K562 (cell line): ENCODE measurements around the gene UNC119B. TPM values are rescaled to one million over a fixed set of nuclear protein-coding genes. Genes with fewer than 3 reads are reported as not detected.

Experiments used
- ARID1B ChIP-seq: fragments of 450-650 bp; IDR thresholded peaks from 2 replicates; pipeline ENCODE4 v1.6.1; 2016; ENCODE audit warnings: antibody characterized with exemption, mild to moderate bottlenecking, inconsistent platforms
- ASH1L ChIP-seq: fragments of 450-650 bp; IDR thresholded peaks from 2 replicates; pipeline ENCODE4 v1.6.1; 2018; ENCODE audit warnings: borderline replicate concordance, mild to moderate bottlenecking, low read depth; ENCODE audit not compliant: partially characterized antibody
- BACH1 ChIP-seq: fragments of 200-800 bp; sonication (Bioruptor generic); IDR thresholded peaks from 2 replicates; pipeline ENCODE4 v1.6.1; 2016; ENCODE audit warnings: missing genetic modification characterization, missing compliant biosample characterization
- CBX8 ChIP-seq: fragments of 200-600 bp; sonication (generic); IDR thresholded peaks from 2 replicates; pipeline ENCODE4 v1.6.1; 2012; ENCODE audit warnings: borderline replicate concordance, mixed run types, low read depth, mild to moderate bottlenecking, moderate library complexity, mixed read lengths, low read length, control low read depth, inconsistent platforms; ENCODE audit not compliant: poor library complexity, severe bottlenecking; ENCODE audit errors: extremely low read depth
- DEAF1 ChIP-seq: fragments of 450-650 bp; formaldehyde crosslinking; IDR thresholded peaks from 2 replicates; pipeline ENCODE4 v1.4.0; 2020; ENCODE audit warnings: mild to moderate bottlenecking, moderate library complexity
- IFI16 ChIP-seq: fragments of 250-450 bp; sonication (Bioruptor Pico); IDR thresholded peaks from 2 replicates; pipeline ENCODE4 v2.1.2; 2022; ENCODE audit warnings: mild to moderate bottlenecking, inconsistent platforms
- KDM5B ChIP-seq: fragments of 200-600 bp; sonication (generic); IDR thresholded peaks from 2 replicates; pipeline ENCODE4 v1.6.1; 2012; ENCODE audit warnings: low read depth, mild to moderate bottlenecking, moderate library complexity, low read length, control low read depth, inconsistent platforms; ENCODE audit not compliant: insufficient replicate concordance
- LARP7 ChIP-seq: fragments of 450-650 bp; IDR thresholded peaks from 2 replicates; pipeline ENCODE4 v1.6.1; 2016
- NFYB ChIP-seq: IDR thresholded peaks from 2 replicates; pipeline ENCODE4 v1.6.1; 2011; ENCODE audit warnings: mild to moderate bottlenecking, moderate library complexity; ENCODE audit not compliant: insufficient read length; ENCODE audit errors: extremely low read depth
- PML ChIP-seq: IDR thresholded peaks from 2 replicates; pipeline ENCODE4 v1.6.1; 2012; ENCODE audit warnings: low read length, inconsistent platforms
- RHOXF2B ChIP-seq: fragments of 250-450 bp; sonication (Bioruptor Pico); conservative IDR thresholded peaks from 2 replicates; pipeline ENCODE4 v1.5.1; 2021
- SAFB ChIP-seq: fragments of 200-400 bp; formaldehyde crosslinking; IDR thresholded peaks from 2 replicates; pipeline ENCODE4 v1.6.1; 2017; ENCODE audit warnings: low read depth, low read length, borderline replicate concordance
- SFPQ ChIP-seq: fragments of 200-400 bp; formaldehyde crosslinking; IDR thresholded peaks from 2 replicates; pipeline ENCODE4 v1.6.1; 2017; ENCODE audit warnings: mild to moderate bottlenecking, low read depth, low read length, moderate library complexity
- TCF3 ChIP-seq: sonication (generic); formaldehyde crosslinking; IDR thresholded peaks from 2 replicates; pipeline ENCODE4 v1.4.0; 2020; ENCODE audit warnings: mild to moderate bottlenecking, missing genetic modification reagents
- TOE1 ChIP-seq, 2 experiments: fragments of 450-650 bp in 1 of 2; sonication (generic) in 1 of 2; formaldehyde crosslinking in 1 of 2; IDR thresholded peaks; 2 replicates each; pipeline versions ENCODE4 v1.7.1 to v1.8.0; 2016 to 2022; ENCODE audit warnings: borderline replicate concordance in 2 of 2, mild to moderate bottlenecking in 2 of 2, antibody characterized with exemption in 1 of 2, inconsistent platforms in 1 of 2, low read depth in 1 of 2, missing genetic modification reagents in 1 of 2, moderate library complexity in 1 of 2
- YBX1 ChIP-seq: fragments of 450-650 bp; IDR thresholded peaks from 2 replicates; pipeline ENCODE4 v1.7.1; 2016; ENCODE audit warnings: mild to moderate bottlenecking
- ZBTB34 ChIP-seq: fragments of 250-450 bp; sonication (Bioruptor Pico); IDR thresholded peaks from 2 replicates; pipeline ENCODE4 v1.8.0; 2021; ENCODE audit warnings: mild to moderate bottlenecking, moderate library complexity
- ZNF174 ChIP-seq: fragments of 250-450 bp; sonication (Bioruptor Pico); IDR thresholded peaks from 2 replicates; pipeline ENCODE4 v1.4.0; 2020; ENCODE audit warnings: mild to moderate bottlenecking
- ZNF280A ChIP-seq: fragments of 450-650 bp; IDR thresholded peaks from 2 replicates; pipeline ENCODE4 v1.6.1; 2018; ENCODE audit warnings: mild to moderate bottlenecking, low read depth; ENCODE audit not compliant: partially characterized antibody
- ZNF316 ChIP-seq: fragments of 450-650 bp; IDR thresholded peaks from 2 replicates; pipeline ENCODE4 v1.6.1; 2016
- ZNF507 ChIP-seq: conservative IDR thresholded peaks from 2 replicates; pipeline ENCODE4 v1.6.1; 2017; ENCODE audit warnings: missing genetic modification characterization, missing compliant biosample characterization
- ZNF696 ChIP-seq: fragments of 250-450 bp; sonication (Bioruptor Pico); conservative IDR thresholded peaks from 2 replicates; pipeline ENCODE4 v1.4.0; 2020; ENCODE audit warnings: mild to moderate bottlenecking, moderate library complexity
- polyA plus RNA-seq, 8 experiments: library from polyadenylated mRNA; depleted of rRNA in 4 of 8; stranded (reverse) in 5 of 8; unstranded in 3 of 8; fragments of >200 nt; fragmentation: Nextera tagmentation in 2 of 8; fragmentation: Illumina TruSeq in 1 of 8; extraction: Ambion mirVana in 2 of 8; extraction: Trizol in 1 of 8; gene quantifications; 2 replicates each; pipeline versions ENCODE4 v1.2.1 to v1.2.3, GENCODE V29; 2011 to 2014; ENCODE audit warnings: inconsistent platforms in 1 of 8, missing spikeins in 1 of 8
- total RNA-seq, 7 experiments: library from RNA; depleted of rRNA in 6 of 7; stranded (reverse); fragments of >200 nt in 6 of 7; fragmentation: Illumina TruSeq in 2 of 7; extraction: Trizol in 2 of 7; gene quantifications; 2 replicates each; pipeline versions ENCODE4 v1.2.1 to v1.2.3, GENCODE V29; 2011 to 2021; ENCODE audit warnings: low replicate concordance in 1 of 7

UNC119B gene
- total and polyA plus RNA-seq, 9 of the 15 experiments (the other 6 are each of a cell fraction or from before 2014, with no cell fraction given): 4.0 to 34.5 (median 15.1) TPM

DNA sequence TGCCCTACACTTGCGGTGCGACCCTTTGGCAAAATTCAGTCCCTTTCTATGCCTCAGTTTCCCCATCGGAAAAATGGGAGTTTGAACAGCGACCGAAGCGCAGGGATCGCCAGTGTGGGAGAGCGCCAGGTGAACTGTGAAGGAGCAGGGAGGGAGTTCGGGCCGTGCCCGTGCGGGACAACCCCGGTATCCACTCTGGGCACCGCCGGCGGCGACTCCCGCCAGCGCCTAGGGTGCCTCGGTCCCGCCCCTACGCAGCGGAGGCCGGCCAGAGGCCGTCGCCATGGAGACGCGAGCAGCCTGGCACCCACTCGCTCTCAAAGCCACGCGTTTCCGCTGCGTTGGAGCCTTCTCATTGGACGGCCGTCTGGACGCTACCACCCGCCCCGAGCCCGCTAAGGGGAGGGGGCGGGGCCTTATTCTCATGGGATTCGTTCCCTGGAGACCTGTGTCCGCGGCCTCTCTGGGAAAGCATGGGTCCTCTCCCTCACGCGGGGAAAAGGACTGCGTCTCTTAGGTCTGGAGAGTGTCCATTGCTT lies 24.0 kb upstream of the UNC119B start (continued):
- TF ChIP-seq RHOXF2B (CRISPR knock-in tag): no peak
- no peak for TF ChIP-seq TCF3 (CRISPR knock-in tag)
- TF ChIP-seq LARP7: no peak
- TF ChIP-seq ZNF507: no peak
- no peak for TF ChIP-seq ASH1L
- no peak for TF ChIP-seq ZNF280A
- TF ChIP-seq IFI16 (CRISPR knock-in tag): no peak
- peak; percentile 54 for TF ChIP-seq NFYB
- TF ChIP-seq ZNF696: no peak
- no peak for TF ChIP-seq BACH1 (tag)
- peak; percentile 10; the same call in 1 of the 2 replicates for TF ChIP-seq ARID1B
- TF ChIP-seq KDM5B: peak; percentile 87
- no peak for TF ChIP-seq ZNF174
- peak; percentile 62; the same call in 1 of the 2 replicates for TF ChIP-seq PML
- no peak for TF ChIP-seq DEAF1 (CRISPR knock-in tag)
- TF ChIP-seq CBX8: no peak
- TF ChIP-seq SAFB: no peak
- TF ChIP-seq ZNF316: no peak
- no peak for TF ChIP-seq YBX1
- TF ChIP-seq ZBTB34 (CRISPR knock-in tag): no peak
- peak; percentile 88; the same call in 1 of the 2 replicates for TF ChIP-seq TOE1 (IDR thresholded peaks at IDR 0.05; ENCODE audit: borderline replicate concordance)
- no peak for TF ChIP-seq TOE1 (CRISPR knock-in tag; IDR thresholded peaks at IDR 0.05; ENCODE audit: borderline replicate concordance, low read depth)
- no peak for TF ChIP-seq SFPQ
